ENCODE data around the gene ADGRG3. TPM values are rescaled to one million over a fixed set of nuclear protein-coding genes. Genes with fewer than 3 reads are reported as not detected.

The ADGRG3 gene
- total RNA-seq, 2 donors from 2014 or later, result 0.98 to 1.4 TPM

DNA sequence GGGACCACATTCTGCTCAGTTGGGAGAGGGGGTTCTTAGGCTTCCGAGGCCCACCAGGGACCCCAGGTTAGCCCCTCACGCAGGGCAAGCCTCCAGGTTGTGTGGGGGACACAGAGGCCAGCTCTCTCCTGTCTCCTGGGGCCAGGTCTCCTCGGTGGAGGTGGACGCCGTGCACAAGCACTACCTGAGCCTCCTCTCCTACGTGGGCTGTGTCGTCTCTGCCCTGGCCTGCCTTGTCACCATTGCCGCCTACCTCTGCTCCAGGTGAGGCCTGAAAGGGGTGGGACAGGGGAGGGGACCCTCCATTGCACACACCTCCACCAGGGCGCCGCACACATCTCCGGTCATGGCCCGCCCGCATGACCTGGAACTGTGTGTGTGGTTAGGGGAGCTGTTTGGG, 10.9 kb upstream of the ADGRG3 start:
- ATAC-seq (no peak), DNase-seq (no peak)
- intact Hi-C loops (cut with DNase I, micrococcal nuclease), result no loop called here

DNA sequence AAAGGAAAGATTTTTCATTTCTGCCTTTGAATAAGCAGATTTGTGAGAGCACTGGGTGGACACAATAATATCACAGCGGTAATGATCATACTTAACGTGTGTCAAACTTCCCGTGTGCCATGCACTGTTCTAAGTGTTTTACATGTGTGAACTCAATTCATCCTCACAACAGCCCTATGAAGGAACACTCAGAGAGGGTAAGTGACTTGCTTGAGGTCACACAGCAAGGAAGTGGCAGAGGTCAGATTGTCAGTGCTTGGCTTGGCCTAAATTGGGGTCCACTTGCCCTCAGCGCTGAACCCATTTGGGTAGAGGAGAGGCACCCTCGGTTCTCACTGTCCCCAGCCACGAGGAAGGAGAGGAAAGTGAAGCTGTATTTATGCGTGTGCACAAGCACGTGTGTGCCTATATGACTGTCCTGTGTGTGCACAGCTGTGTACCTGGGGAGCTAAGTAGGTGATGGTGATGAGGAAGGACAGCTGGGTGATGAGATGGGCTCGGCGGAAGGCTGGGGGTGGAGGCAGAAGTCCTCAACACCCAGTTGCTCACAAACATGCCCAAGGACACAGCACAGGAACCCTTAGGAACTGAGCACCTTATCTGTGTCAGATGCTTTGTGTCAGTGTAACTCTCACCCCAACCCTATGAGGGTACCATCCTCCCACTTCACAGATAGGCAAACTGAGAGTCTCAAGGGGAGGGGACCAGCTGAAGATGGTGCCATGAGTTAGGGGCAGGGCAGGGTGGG, 9.8 kb upstream of the ADGRG3 start:
- intact Hi-C loops (cut with DNase I, micrococcal nuclease), result no loop called here
- DNase-seq (no peak), ATAC-seq (no peak)

GRCh38 chr16:57658878-57659674, 9.0 kb upstream of the ADGRG3 start:
- DNase-seq (no peak), ATAC-seq (no peak)
- intact Hi-C loops (cut with DNase I, micrococcal nuclease), result no loop called here

- DNase-seq (no peak), ATAC-seq (no peak)
- intact Hi-C loops (cut with DNase I, micrococcal nuclease), result no loop called here
Observed at GRCh38 chr16:57660715-57661463, 7.2 kb upstream of the ADGRG3 start.

- DNase-seq (no peak), ATAC-seq (no peak)
- intact Hi-C loops (cut with DNase I, micrococcal nuclease), result no loop called here
Observed at GRCh38 chr16:57661510-57661909, 6.6 kb upstream of the ADGRG3 start.

DNA sequence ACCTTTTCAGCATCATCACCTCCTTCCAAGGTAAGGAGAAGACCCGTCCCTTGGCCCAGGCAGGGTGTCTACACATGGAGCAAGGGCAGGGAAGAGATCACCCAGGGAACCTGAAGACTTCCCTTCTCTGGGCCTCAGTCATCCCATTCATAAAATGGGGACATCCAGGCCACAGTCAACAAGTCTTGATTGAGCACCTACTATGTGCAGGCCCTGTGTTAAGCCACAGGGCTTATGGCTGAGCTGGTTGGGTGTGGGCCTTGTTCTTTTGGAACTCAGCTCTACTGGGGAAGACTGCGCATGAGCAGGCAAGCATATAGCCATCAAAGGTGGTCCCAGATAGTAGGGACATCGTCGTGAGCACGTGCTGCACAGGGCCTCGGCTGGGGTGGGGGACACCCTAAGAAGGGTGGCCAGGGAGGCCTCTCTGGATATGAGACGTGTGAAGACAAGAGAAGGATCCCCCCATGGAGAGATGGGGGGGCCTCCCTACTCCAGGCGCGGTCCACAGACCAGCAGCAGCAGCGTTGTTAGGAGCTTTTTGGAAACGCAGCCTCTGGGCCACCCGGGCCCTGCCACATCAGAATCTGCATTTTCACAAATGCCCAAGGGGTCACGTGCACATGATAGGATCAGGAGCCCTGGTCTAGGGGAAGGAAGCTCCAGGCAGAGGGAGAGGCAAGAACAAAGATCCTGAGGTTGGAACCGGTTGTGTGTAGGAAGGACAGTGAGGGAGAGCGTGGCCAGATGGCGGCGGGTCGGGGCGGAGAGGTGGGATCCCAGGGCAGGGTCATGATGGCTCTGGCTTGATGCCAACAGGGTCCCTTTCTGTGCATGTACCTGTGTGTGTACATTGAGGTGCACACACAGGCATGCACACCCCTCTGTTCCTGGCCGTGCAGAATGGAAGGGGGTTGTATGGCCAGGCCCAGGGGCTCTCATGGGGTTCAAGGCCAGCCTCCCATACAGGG, 5.9 kb upstream of the ADGRG3 start:
- DNase-seq (no peak), ATAC-seq (no peak)
- intact Hi-C loops (cut with DNase I, micrococcal nuclease), result no loop called here

DNA sequence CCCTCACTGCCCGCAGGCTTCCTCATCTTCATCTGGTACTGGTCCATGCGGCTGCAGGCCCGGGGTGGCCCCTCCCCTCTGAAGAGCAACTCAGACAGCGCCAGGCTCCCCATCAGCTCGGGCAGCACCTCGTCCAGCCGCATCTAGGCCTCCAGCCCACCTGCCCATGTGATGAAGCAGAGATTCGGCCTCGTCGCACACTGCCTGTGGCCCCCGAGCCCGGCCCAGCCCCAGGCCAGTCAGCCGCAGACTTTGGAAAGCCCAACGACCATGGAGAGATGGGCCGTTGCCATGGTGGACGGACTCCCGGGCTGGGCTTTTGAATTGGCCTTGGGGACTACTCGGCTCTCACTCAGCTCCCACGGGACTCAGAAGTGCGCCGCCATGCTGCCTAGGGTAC, 4.7 kb upstream of the ADGRG3 start:
- DNase-seq, result no peak
- ATAC-seq, result no peak
- intact Hi-C loops (cut with DNase I, micrococcal nuclease), result no loop called here

GRCh38 chr16:57663917-57664661, 4.0 kb upstream of the ADGRG3 start:
- ATAC-seq (no peak), DNase-seq (no peak)
- intact Hi-C loops (cut with DNase I, micrococcal nuclease), result no loop called here

GRCh38 chr16:57664662-57665025, 3.5 kb upstream of the ADGRG3 start:
- ATAC-seq, result no peak
- no peak for DNase-seq
- intact Hi-C loops (cut with DNase I, micrococcal nuclease), result no loop called here

- no peak for ATAC-seq
- no peak for DNase-seq
- intact Hi-C loops (cut with DNase I, micrococcal nuclease), result no loop called here
Observed at GRCh38 chr16:57665541-57665940, 2.6 kb upstream of the ADGRG3 start.

GRCh38 chr16:57666353-57667047, 1.6 kb upstream of the ADGRG3 start:
- intact Hi-C loops (cut with DNase I, micrococcal nuclease), result no loop called here
- ATAC-seq (peak; percentile 9), DNase-seq (no peak)

- intact Hi-C loops (cut with DNase I, micrococcal nuclease), result no loop called here
- DNase-seq, result no peak
- ATAC-seq, result peak; percentile 11
Observed at GRCh38 chr16:57667048-57667525, 1.0 kb upstream of the ADGRG3 start.

DNA sequence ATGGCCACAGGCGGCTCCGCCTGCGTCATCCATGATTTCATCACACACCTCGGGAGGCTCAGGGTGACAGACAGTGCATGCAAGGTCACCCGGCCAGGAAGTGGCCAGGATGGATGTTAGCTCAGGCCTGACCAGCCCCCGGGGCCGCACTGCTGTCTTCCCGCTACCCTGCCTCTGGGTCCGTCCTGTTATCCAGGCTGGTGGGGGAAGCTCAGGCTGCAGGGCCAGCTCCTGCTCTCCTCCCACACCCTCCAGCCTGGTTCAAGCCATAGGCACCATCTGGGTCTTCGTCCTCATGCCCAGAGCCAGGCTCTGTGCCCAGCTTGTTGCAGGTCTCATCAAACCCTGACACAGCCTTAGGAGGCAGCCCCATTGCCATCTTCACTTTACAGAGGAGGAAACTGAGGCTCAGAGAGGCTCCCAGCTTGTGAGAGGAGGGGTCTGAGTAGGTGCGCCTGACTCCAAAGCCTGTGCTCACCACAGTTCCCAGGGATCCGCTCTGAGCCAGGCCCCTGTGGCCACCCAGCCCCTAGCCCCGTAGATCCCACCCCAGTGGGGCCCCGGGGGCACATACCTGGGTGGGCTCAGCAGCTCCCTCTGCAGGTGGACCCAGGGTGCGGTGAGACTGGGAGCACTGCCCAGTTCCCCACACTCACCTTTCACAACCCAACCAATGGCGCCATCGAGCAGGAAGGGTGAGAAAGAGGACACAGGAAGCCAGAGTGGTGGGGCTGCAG, 412 bp upstream of the ADGRG3 start:
- intact Hi-C loops (cut with DNase I, micrococcal nuclease), result no loop called here
- ATAC-seq (peak; percentile 28), DNase-seq (no peak)

DNA sequence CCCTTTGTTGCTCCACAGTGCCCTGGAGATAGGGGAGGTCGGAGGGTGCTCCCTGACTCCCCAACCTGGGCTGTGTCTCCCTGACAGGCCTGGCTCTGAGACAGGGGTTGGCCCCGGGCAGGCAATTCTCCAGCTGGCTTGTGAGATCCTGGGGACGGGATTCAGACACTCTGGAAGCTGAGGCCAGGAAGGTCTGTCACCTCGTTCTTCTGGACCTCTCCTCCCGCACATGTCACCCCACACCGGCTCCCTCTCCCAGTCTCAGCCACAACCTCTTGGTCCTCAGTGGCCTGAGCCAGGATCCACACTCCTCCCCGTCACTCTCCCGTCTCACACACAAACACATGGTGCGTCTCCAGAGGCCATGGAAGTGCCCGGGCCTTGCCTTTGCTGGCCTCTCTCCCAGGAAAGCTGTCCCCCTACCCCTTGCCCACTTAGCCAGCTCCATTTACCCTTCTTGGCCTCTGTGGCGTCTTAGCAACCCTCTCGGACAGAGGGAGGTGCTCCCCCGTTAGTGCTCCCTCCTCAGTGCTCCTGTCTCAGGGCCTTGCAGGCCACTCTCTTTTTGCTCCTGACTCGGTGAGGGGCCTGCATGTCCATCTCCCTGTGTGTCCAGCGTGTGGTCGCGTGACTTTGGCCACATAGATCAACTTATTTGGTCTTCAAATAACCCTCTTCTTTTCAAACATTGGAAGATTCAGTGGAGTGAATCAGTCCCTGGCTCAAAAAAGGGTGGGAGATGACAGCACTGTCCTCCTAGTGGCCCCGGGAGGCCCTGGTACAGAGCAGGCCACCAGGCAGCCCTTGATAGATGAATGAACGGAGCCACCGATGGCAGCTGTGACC, 747 bp downstream of the ADGRG3 start:
- DNase-seq, result no peak
- no peak for ATAC-seq
- intact Hi-C loops (cut with DNase I, micrococcal nuclease), result no loop called here

GRCh38 chr16:57669476-57670162, 1.5 kb downstream of the ADGRG3 start:
- intact Hi-C loops (cut with DNase I, micrococcal nuclease), result no loop called here
- ATAC-seq (no peak), DNase-seq (no peak)
